ENCODE measurements around the gene MANF.

DNA sequence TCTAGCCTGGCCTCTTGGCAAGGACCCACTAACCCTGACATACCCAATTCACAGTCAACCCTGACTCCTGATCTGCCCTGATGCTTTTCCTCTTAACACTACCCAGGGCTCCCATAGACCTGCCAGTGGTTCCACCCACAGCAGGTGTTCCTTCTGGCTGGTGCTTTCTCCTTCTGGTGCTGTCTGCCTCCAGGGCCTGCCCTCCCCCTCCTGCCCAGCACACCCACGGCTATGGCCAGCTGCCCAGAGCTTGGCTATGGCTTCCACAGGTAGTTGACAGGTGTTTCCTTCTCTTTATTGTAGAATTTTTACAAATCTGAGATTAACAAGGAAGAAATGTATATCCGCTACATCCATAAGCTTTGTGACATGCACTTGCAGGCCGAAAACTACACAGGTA, 46.5 kb upstream of the MANF start:
- TF ChIP-seq, protein P1, sequence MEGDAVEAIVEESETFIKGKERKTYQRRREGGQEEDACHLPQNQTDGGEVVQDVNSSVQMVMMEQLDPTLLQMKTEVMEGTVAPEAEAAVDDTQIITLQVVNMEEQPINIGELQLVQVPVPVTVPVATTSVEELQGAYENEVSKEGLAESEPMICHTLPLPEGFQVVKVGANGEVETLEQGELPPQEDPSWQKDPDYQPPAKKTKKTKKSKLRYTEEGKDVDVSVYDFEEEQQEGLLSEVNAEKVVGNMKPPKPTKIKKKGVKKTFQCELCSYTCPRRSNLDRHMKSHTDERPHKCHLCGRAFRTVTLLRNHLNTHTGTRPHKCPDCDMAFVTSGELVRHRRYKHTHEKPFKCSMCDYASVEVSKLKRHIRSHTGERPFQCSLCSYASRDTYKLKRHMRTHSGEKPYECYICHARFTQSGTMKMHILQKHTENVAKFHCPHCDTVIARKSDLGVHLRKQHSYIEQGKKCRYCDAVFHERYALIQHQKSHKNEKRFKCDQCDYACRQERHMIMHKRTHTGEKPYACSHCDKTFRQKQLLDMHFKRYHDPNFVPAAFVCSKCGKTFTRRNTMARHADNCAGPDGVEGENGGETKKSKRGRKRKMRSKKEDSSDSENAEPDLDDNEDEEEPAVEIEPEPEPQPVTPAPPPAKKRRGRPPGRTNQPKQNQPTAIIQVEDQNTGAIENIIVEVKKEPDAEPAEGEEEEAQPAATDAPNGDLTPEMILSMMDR (conservative IDR thresholded peaks at IDR 0.05 in 1 of 2, IDR thresholded peaks at IDR 0.05 in 1 of 2; ENCODE audit: low read depth in 1 of 2, low read length in 2 of 2): no peak
- no peak for TF ChIP-seq EZH2 (IDR thresholded peaks at IDR 0.05; ENCODE audit: low read length, missing control alignments)

Measured in fibroblast of lung (primary cell).